SHP77 (cell line): Measurements from ENCODE around the gene CLHC1.
"Not testable (repeated sequence)": the region's sequence is repeated elsewhere in the genome, so short reads cannot be mapped to it uniquely, and the experiment has no call there.

ENCODE experiments used
- DNase-seq, 2 experiments: peaks; one replicate each; lab custom pipeline; 2025; lab: John Stamatoyannopoulos, UW

CLHC1 gene

GRCh38 chr2:55232863-55233657 lies 967 bp upstream of the CLHC1 start:
- DNase-seq = peak in 1 of 2 experiments; percentile 20

GRCh38 chr2:55231546-55232083 lies 478 bp downstream of the CLHC1 start:
- DNase-seq = peak in 1 of 2 experiments; percentile 77

- no peak for DNase-seq
These were observed 1.5 kb downstream of the CLHC1 start for GRCh38 chr2:55230551-55230950.

- no peak for DNase-seq
These were observed 2.9 kb downstream of the CLHC1 start for GRCh38 chr2:55229221-55229620.

DNA sequence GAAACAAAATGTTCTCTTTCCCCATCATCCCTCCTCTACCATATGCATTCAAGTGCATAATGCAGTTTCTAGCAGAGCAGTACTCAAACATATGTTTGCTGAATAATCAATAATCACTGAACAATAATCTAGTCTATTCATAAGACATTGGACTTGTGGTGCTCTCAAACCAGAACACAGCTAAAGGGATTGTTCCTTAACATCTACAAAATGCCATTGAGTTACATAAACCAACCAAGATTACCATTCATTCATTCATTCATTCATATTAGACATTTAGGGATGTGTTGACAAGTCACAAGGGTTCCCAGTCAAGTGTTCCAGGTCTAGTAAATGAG lies 3.9 kb downstream of the CLHC1 start:
- no peak for DNase-seq

DNA sequence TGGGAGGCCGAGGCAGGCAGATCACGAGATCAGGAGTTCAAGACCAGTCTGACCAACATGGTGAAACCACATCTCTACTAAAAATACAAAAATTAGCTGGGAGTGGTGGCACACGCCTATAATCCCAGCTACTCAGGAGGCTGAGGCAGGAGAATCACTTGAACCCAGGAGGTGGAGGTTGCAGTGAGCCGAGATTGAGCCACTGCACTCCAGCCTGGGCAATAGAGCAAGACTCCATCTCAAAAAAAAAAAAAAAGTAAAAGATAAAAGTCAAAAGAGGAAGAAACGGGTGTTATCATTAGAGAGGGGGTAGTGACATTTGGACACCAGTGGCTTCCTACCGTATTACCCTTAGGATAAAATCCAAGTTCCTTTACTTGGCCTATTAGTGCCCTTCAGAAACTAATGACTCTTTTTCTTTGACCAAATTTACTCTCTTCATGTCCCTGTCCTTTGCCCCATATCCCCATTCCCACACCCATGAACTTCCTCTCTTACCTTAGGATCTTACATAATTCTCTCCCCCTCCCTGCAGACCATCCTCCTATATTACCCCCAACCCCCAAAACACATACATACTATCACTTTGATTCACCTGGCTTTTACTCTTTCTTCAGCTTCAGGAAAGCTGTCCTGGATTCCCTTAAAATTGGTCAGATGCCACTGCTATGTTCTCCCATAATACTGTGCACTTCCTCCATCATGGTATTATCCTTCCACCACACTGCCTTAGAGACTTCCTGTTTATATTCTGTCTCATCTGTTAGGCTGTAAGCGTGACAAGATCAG lies 4.5 kb downstream of the CLHC1 start:
- not testable (repeated sequence) for DNase-seq

GRCh38 chr2:55225481-55226020 lies 6.5 kb downstream of the CLHC1 start:
- DNase-seq = no peak

DNA sequence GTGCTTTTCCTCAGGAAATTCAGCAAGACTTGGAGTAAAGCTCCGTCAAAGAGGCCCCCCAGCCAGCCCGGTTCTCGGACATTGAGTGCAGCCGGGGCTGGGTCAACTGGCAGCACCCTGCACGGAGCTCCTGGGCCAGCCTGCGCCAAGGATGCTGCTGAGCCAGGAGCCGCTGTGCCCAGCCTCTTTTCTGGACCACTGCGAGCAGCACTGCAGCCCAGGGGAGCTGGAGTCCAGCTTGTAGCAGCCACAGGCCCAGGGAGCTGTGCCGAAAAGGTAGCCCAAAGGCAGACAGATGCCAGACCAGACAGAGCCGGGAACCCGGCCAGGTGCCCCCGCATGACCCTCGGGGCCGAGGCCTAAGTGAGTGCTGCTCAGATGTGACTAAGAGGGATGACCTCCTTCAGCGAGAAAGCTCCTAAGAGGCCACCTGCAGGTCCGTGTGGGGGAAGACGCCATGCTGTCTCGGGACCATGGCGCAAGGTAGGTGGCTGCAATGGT lies 7.3 kb downstream of the CLHC1 start:
- DNase-seq = no peak

DNA sequence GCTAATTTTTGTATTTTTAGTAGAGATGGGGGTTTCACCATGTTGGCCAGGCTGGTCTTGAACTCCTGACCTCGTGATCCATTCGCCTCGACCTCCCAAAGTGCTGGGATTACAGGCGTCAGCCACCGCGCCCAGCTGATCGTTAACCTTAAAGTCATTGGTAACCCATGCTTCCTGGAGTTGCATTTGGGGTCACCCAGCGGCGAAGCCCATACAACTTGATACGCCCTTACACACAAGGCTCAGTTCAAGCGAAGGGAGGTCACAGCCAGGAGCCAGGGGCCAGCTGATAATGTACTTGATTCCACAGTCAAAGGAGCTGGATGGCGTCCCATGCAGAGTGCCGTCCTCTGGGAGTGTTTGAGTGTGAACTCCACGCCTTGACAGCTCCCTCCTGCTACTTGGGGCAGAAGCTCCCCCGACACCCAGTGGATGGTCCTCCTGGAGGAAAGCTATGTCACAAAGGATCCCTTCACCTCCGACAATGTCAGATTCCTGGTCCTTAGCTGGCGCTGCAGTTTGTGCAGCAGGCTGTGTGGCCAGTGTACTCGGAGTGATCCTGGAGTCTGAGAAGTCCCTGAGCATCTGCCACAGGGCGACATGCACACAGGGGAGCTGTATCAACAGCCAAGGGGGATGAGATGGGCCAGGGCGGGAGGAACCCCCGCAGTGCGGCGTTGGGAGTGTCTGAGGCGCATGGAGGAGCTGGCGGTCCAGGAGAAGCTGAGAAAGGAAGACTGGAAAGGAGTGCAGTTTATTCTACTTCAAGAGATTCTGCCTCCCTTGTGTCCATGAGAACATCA lies 7.9 kb downstream of the CLHC1 start:
- DNase-seq = no peak

GRCh38 chr2:55213822-55214221 lies 18.3 kb downstream of the CLHC1 start:
- DNase-seq = no peak

GRCh38 chr2:55204950-55205349 lies 27.1 kb downstream of the CLHC1 start:
- no peak for DNase-seq

DNA sequence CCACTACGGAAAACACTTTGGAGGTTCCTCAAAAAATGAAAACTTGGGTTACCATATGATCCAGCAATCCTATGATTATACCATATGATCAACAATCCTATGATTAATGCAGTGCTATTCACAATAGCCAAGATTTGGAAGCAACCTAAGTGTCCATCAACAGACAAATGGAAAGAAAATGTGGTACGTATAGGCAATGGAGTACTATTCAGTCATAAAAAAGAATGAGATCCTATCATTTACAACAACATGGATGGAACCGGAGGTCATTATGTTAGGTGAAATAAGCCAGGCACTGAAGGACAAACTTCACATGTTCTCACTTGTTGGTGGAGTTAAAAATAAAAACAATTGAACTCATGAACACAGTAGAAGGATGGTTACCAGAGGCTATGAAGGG lies 27.6 kb downstream of the CLHC1 start:
- DNase-seq = no peak

DNA sequence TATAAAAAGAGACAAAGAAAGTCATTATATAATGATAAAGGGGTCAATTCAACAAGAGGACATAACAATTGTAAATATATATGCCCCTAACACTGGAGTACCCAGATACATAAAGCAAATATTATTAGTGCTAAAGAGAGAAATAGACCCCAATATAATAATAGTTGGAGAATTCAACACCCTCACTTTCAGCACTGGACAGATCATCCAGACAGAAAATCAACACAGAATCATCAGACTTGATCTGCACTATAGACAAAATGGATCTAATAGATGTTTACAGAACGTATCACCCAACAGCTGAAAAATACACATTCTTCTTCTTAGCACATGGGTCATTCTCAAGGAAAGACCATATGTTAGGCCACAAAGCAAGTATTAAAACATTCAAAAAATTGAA lies 31.7 kb downstream of the CLHC1 start:
- DNase-seq = no peak

DNA sequence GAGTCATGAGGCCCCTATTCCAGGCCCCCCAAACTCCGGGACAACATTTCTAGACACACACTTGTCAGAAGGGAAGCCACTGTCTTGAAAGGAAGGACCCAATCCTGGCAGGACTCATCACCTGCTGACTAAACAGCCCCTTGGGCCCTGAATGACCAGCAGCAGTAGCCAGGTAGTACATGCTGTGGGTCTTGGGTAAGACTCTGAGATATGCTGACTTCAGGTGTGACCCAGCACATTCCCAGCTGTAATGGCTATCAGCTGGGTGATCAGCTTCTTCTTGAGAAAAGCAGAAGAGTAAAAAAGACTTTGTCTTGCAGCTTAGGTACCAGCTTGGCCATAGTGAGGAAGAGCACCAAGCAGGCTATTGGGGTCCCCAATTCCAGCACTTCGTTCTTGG lies 35.6 kb downstream of the CLHC1 start:
- no peak for DNase-seq

GRCh38 chr2:55191888-55192287 lies 40.2 kb downstream of the CLHC1 start:
- DNase-seq = not testable (repeated sequence)

DNA sequence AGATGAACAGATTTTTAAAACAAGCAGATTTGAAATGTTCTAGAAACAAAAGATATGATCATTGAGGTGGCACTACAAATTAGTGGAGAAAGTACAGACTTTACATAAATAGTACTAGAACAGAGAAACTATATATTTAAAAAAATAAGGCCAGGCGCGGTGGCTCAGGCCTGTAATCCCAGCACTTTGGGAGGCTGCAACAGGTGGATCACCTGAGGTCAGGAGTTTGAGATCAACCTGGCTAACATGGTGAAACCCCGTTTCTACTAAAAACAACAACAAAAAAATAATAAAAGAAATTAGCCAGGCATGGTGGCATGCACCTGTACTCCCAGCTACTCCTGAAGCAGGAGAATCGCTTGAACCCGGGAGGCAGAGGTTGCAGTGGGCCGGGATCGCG lies 45.3 kb downstream of the CLHC1 start:
- not testable (repeated sequence) for DNase-seq

GRCh38 chr2:55180374-55180773 lies 51.7 kb downstream of the CLHC1 start:
- DNase-seq = no peak

DNA sequence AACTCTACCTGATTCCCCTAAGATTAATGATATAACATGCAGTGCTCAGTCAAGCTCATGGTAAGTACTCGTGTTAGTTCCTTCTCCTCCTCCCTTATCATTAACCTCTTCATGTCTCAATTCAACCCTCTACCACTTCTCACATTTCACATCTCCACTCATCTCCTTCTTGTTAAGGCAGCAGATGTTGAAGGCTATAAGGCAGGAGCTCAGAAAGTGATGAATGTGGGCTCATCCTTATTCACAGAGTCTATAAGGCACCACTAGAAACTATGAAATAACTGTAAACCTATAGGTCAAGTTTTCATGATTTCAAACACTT lies 56.0 kb downstream of the CLHC1 start:
- DNase-seq = no peak

GRCh38 chr2:55175254-55176093 lies 56.6 kb downstream of the CLHC1 start:
- peak; percentile 88 to 89 for DNase-seq

- no peak for DNase-seq
These were observed 58.5 kb downstream of the CLHC1 start for GRCh38 chr2:55173438-55174054.

GRCh38 chr2:55169915-55170314 lies 62.2 kb downstream of the CLHC1 start:
- DNase-seq = no peak
